Activated CD8-positive, alpha-beta memory T cell treated with anti-CD3 and anti-CD28 coated beads, Interleukin-2, amount 50 U/mL, for 4 hours (primary cell): ENCODE measurements around the gene TDP1.

Experiments
- DNase-seq: peaks from one replicate; pipeline ENCODE4 v3.0.0-alpha.2; 2020

Gene TDP1

DNA sequence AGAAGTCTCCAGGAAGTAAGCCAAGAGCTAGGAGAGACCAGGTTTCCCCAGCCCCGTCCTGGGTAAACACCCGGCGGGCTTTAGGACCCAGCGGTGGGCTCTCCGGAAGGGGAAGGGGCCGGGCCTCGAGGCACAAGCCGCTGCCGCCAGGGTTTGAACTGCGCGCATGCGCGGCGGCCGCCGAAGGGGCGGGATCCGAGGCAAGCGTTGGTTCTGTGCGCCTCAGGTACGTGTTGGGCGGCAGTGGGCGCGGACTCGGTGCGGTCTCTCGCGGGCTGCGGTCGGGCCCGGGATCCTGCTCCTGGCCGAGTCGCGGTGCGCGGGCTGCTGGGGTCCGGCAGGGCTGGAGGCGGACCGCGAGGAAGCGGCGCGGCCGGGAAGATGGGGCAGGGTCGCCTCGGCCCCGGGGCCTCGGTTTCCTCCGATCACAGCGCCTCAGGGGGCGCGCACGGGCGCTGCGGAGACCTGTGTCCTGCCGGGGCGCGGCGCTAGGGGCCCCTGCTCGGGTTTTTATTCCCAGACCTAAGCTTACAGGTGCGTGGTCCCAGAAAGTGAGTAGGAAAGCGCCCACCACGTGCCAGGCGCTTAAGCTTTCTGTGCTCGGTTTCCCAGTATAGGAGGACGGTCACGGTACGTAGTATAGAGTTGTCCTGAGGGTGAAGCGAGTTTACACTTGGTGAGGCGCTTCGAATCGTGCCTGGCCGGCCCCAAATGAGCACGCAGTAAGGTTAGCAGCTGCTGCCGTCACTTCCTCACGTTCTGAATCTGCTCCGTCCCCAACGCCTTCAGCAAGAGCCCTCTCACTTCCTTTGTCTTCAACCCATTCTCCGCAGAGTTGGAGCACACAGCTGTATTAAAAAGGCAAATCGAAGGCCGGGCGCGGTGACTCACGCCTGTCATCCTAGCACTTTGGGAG, at the start of gene TDP1:
TSS of gene TDP1 (plus strand) at position 183 of the 916 bp plus-strand sequence. CDS start 7,188 bp downstream, outside the sequence.
- peak; percentile 96 for DNase-seq

DNA sequence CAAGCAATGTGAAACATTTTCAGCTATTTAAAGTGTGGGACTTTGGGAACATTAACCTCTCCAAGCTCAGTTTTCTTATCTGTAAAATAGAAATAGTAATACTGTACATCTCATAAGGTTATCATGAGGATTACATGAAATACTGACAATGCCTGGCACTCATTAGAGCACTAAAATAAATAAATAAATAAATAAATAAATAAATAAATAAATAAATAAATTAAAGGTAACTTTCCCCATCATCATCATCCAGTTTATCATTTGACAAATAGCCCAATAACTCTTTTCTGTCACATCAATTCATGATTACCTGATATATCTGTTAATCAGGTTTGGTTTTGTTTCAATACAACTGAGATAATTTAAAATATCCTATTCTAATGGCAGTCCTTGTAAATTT, 49.7 kb upstream of the TDP1 start:
- DNase-seq: no peak

DNA sequence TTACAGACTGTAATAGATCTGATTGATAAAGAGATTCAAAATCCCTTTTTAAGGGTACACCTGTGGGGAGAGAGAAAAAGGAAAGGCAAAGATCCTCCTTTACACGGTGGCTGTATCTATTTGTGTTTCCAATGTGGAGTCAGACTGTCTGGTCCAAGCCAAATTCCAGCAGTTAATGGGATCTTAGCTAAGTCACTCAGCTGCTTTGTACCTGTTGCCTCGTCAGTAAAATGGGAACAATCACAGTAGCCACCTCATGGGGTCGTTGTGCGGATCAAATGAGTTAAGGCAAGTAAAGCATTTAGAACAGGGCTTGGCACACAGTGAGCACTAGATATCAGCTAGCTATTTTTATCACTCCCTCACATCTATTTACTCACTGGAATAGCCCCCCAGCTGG, 48.1 kb upstream of the TDP1 start:
- no peak for DNase-seq

DNA sequence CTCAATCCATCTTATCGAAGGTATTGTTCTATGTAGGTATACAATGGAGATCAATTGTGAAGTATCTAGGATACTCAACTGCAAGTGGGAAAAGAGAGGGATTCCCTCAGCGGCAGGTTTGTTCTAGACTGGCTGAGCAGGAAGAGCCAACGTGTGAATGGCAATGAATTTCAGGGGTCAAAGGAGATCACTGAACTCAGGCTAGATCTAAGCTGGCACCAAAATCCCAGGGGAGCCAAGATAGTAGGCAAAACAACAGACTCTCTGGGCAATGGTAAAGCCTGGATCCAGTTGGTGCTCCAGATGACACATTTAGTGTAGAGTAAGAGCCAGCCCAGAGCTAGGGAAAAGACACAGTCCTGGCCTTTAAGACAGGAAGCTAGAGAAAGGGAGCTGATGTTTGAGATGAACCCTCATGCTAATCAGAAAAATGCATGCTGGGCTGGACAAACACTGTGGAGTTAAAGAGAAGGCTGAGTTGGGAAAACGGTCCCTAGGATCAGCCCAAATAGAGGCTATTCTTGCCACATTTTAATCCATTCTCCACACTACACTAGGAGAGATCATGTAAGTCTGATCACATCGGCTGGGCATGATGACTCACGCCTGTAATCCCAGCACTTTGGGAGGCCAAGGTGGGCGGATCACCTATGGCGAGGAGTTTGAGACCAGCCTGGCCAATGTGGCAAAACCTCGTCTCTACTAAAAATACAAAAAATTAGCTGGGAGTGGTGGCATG, 46.8 kb upstream of the TDP1 start:
- DNase-seq: no peak

DNA sequence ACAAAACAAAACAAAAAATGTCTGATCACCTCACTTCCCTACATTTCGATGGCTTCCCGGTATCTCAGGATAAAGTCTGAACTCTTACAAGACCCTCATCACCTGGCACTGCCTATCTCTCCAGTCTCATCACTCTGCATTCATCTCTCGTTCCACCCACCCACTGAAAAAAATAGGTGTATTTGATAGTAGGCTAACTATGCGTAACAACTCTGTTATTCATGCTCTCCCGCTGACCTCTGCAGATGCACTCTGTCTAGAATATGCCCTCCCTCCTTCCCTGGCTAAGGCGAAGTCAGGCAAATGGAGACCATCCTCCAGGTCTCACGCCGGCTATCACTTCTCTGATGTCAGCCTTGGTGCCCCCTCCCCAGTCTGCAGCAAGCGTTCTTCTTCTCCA, 46.1 kb upstream of the TDP1 start:
- no peak for DNase-seq

DNA sequence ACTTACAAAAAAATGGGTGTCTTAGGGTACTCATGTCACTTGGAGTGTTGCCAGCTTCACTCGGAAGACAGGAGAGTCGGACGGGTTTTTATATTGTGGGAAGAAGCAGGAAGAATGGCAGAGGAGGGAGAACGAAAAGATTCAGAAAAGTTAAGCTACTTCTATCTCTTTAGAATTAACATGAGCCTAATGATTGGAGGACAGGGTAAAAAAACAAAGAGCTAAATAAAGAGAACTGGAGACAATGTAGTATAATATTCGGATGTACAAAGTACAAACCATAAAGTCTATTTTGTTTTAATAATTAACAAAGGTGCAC, 45.1 kb upstream of the TDP1 start:
- no peak for DNase-seq

DNA sequence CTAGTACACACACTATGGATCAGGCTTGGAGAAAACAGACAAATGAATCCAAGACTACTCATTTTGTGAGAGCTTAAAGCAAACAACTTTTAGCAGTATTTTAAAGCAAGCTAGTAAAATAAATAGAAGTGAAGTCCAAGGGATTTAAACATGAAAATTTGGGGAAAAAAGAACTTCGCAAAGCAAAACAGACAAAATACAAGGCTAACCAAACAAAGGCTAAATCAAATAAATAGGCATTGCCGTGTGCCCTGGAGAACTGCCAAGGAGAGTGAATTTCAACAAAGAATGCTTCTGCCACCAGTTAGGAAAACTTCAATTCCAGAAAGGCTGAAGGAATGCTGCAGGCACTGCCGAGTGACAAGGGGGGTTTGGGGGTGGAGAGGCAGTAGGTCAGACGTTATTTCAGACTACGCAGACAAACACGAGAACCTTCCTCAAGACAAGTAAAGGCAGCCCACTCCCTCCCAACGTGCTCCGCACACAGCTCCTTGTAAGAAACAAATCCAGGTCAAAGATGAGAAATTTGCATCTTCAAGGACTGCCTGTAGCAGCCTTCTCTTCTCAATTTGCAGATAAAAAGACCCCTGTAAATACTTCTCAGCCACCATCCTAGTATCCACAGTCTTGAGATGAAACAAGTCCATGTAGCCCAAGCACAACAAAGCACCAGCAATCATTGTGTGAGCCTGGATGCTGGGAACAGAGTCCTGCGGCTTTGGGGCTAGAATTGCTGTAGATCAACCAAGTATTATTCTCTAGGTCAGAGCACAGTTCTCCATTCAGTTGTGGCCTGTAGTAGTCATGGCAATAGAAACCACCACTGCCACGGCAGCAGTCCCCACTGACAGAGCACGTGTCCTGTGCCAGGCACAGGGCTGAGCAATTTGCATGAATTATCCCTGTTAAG, 44.5 kb upstream of the TDP1 start:
- DNase-seq: no peak

DNA sequence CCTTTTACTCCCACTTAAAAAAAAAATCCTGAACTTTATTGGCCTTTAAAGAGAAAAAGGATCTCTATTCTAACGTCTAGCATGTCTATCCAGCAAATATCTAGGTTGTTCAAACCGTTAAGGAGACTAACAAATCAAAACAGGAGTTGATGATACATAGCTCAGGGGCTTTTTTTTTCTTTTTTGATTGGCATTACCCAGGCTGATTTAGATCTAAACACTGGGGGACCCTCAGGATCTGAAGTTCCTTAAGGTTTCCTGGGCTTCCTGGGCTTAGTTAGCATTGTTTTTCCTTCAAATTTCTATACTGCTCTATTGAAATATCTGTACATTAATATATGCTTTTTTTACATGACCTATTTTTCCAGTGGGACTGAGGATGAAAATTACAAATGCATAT, 43.5 kb upstream of the TDP1 start:
- no peak for DNase-seq

DNA sequence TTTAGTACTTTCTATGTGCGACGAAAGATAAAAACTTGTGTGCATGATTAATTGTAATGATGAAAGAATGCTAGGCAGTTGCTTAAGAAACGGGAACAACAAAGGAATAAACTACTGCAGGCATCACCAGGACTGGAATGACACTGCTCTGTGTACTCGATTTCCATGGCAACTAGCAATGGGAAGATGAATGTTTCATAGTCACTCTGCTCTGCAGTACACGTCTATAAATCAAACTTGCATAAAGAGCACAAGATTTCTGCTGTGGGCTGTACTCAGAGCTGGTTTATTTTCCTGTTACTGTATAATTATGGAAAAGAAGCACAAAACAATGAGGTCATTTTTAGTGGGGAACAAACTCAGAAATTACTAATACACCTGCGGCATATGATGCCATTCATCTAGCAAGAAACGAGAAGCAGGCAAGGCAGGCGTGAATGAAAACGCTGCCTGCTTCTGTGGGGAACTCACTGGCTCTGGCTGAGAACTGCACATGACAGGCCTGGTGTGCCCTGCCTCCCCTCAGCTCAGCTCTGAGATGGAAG, 43.0 kb upstream of the TDP1 start:
- no peak for DNase-seq

DNA sequence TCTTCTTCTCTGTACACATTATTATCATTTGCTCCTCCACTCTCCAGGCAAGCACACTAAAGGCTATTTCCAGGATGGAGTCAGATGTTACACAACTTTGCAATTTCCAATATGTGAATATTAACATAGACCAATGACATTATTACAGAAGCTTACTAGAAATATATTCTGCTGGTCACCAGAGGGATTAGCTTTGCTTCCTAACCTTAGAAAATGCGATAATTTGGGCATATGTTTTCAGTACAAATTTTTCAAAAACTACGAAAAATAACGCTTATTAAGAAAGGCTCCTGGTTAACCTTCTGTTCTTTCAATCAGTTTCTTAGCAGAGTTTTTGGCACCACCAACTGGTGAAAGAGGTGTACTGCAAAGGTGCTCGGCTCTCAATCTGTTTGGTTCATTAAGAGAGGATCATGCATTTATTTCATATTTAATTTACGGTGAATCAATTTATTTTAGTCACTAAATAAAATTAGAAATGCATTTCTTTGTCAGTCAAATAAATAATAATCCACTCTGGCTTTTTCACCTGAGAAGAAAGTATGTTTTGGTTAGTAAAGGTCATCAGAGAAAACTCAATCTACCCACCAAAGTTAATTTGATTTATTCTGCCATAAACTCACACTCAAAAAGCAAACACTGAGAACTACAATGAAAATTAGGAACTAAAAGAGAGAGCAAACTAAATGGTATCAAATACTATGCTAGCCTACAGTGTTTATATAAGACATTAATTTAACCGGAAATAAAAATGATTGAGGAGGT, 40.4 kb upstream of the TDP1 start:
- DNase-seq: peak; percentile 65

DNA sequence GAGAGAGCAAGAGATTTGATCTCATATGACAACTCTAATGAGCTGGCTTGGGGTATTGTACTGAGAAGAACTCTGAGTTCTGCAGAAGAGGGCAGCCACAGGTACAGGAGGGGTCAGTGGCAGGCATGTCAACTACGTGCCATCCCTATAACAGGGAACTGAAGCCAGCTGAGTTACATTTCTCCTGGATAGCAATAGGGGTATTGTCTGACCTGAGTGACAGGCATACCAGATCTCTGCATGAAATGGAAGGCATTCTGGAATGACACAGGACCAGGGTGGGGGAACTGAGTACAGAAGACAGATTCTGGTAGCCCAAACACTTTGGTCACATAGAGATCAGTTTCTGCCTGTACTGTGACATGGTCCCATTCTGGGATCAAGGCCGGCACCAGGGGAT, 37.0 kb upstream of the TDP1 start:
- no peak for DNase-seq

DNA sequence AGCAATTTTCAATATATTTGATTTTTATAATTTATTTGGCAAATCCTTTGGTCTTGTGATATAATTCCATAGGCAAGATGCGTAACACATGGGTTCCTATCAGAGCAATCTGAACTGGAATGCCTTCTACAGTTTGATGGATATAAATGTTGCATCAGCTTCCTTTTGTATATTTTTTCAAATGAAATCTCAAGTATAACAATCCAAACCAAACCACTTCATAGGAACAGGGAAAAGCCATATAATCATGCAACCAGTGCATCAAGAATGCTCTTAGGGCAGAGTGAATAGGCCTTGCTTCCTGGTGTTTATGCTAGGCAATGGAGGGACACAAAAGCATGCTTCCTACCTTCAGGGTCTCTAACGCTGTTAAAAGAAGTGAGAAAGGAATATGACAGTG, 35.7 kb upstream of the TDP1 start:
- DNase-seq: no peak

DNA sequence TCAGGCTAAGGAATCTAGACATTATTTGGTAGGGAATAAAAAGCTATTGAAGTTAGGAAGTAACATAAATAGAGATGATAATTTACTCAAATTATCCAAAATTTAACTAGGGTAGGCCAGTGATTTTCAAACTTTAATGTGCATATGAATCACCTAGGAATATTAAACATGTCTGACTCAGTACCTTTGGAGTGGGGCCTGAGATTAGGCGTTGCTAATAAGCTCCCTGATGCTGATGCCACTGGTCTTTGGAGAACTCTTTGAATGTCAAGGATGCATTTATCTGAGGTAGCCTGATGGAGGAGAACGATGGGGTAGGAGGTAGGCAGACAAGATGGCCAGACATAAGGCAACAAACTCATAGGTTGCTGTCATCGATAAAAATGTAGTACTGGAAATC, 34.4 kb upstream of the TDP1 start:
- DNase-seq: no peak

DNA sequence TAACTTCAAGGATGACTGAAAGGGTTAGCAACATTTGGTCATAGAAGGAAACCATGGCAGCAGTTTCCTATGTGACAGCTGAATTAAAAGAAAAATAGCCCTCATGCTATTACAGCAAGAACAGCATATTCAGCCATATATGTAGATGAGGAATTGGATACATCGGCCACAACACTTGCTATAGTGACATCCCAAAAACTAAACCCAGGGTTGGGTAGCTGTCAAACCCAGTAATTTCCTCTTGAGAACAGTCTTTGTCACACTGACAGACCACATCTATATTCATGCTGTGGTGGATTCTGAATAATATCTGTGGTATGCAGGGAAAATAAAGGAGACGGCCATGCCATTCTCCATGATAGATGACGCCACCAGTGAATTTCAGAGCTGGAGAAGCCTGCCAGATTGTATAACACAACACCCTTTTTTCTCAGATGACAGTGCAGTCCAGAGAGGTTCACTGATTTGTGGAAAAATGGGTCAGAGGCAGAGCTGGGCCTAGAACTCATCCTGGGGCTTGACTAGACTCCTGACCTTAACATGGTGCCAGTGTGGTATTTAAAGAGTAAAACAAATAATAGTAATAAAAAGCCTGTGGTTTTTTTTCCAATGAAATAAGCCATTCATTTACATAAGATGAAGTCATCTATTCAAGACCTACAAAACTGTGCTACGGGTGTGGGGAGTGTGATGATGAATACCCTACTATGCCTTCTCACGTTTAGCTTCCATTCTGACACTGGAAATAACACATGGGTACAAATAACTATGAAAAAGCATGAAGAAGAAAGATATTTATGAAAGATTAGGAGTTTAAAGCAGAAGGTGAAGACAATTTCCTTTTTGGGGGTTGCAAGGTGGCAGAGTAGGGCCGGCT, 33.5 kb upstream of the TDP1 start:
- DNase-seq: no peak

DNA sequence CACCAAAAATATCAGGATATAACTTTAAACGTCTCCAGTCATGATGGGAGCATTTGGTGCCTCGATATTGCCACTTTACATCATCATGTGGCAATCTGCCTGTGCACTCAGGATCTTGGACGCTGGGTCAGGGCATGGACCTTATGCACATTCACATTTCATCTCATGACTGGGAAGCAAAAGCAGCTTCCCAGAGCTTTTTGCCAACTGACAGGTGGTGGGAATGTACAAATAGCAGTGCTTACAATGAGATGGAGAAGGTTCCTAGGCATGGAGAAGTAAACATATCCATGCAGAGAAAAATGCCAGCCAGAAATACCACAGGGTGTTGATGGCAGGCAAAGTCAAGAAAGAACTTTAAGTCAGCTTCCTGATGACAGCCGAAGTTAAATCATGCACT, 31.5 kb upstream of the TDP1 start:
- DNase-seq: no peak

DNA sequence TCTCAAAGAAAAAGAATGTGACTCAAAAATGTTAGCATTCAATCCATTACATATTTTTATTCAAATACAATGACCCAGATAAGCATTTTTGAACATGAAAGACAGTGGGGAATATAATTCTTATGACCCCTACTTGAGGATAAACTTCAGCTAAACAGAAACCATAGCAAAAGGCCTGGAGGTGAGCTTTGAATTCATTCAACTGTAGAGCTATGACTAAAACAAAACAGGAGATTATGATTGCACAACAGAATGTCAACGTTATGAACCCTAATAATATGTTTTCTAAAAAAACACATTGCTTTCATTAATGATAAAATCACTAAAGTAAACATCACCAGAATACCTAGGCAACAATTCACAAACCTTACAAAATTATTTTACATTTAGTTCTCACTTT, 29.0 kb upstream of the TDP1 start:
- no peak for DNase-seq

DNA sequence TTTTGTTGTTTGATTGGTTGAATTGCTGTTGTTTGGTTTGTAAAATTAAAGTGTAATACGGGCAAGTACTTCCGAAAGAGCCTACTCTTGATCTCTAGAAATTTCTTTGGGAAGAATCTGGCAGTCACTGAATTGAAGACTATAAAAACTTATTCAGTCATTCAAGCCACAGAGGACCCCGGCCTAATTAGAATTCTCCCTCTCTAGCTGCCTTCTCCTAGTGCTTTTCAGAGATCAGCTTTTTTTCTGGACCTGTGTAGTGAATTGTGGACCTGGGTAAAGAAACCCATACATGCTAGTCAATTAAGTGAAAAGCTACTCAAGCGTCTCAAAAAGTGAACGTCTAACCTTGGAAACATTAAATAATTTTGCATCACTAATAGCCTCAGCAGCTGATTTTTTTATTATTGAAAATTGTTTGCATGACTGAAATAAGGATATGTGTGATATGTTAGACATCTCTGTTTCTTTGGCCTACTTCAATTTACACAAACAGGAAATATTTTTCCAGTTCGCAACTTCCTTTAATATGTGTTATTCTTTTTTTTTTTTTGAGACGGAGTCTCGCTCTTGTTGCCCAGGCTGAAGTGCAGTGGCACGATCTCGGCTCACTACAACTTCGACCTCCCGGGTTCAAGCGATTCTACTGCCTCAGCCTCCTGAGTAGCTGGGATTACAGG, 28.4 kb upstream of the TDP1 start:
- DNase-seq: no peak

DNA sequence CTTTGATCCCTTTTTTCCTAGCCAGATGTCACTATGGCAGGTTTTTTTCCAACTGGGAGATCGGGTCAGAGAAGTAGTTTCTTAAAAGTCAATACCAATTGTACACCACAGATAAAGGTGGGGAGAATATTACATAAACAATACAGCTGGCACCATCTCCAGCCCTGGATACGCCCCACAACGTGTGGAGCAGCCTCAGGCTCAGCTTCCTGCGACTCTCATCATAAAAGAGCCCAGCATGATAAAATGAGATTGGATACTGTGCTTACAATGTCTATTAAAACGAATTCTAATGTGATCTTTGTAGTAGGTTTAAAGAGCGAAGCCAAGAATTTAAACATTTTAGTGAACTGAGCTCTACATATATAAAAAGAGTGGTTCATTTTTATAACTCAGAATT, 22.7 kb upstream of the TDP1 start:
- DNase-seq: no peak

DNA sequence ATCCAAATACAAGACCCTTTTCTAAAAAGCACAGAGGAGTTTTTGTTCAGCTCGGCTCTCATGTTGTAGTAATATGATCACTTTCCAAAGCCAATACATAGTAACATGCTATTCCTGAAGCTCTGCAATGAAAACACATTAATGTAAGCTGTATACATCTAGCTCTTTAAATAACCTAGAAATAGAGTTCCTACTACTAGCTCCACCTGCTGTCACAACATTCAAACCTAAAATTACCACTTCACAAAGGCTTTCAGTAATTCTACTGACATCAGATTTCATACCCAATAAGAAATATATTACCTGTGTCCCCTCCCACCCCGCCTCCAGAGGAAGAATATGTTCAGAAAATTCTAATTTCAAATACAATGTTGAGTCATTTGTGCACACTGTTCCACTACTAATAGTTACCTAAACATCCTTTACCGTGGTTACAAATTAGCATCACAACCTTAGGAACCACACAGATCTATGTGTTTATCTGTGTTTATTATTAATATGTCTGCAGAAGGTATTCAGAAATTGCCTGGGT, 19.0 kb upstream of the TDP1 start:
- DNase-seq: no peak

DNA sequence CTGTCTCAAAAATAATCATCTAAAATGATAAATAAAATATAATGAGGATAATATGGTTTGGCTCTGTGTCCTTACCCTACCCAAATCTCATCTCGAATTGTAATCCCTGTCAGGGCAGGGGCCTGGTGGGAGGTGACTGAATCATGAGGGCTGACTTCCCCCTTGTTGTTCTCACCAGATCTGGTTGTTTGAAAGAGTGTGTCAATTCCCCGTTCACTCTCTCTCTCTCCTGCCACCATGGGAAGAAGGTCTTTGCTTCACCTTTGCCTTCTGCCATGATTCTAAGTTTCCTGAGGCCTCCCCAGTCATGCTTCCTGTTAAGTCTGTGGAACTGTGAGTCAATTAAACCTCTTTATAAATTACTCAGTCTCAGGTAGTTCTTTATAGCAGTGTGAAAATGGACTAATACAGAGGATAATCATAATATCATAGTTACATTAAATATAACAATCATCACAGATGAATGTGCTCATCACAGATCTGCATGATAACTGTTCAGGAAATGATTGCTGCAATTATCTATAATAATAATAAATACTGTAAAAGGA, 13.8 kb upstream of the TDP1 start:
- DNase-seq: no peak
